HCT116 (cell line): Measurements from ENCODE around the gene STK24.

Experiments
- CTCF ChIP-seq, 3 experiments: fragments of 200-600 bp in 1 of 3; sonication (generic) in 1 of 3; IDR thresholded peaks in 2 of 3; conservative IDR thresholded peaks in 1 of 3; 2 replicates each; pipeline ENCODE4 v1.5.1; 2012 to 2017; ENCODE audit warnings: low read depth in 2 of 3, low read length in 2 of 3, antibody characterized with exemption in 1 of 3, borderline replicate concordance in 1 of 3, control low read depth in 1 of 3, mild to moderate bottlenecking in 1 of 3, mixed read lengths in 1 of 3, mixed run types in 1 of 3, moderate library complexity in 1 of 3; ENCODE audit not compliant: insufficient read depth in 1 of 3
- SP1 ChIP-seq: IDR thresholded peaks from 2 replicates; pipeline ENCODE4 v1.6.1; 2012; ENCODE audit warnings: low read depth

- no peak for TF ChIP-seq CTCF (IDR thresholded peaks at IDR 0.05 in 2 of 3, conservative IDR thresholded peaks at IDR 0.05 in 1 of 3; ENCODE audit: borderline replicate concordance in 1 of 3, insufficient read depth in 1 of 3, low read depth in 2 of 3, low read length in 2 of 3)
- no peak for TF ChIP-seq SP1
Observed at GRCh38 chr13:98525456-98526181, 51.3 kb downstream of the STK24 start.
